C4-2B (cell line): ENCODE results near the gene IRAK3.

Experiments used
- CTCF ChIP-seq: fragments of 450-650 bp; conservative IDR thresholded peaks from 2 replicates; pipeline ENCODE4 v1.5.1; 2017; ENCODE audit warnings: mild to moderate bottlenecking
- ZFX ChIP-seq: fragments of 450-650 bp; IDR thresholded peaks from 2 replicates; pipeline ENCODE4 v1.6.1; 2017

GRCh38 chr12:66163289-66163688, 25.7 kb upstream of the IRAK3 start:
- no peak for TF ChIP-seq CTCF
- TF ChIP-seq ZFX: no peak
